Rectal smooth muscle tissue (tissue), 1 donor: ENCODE measurements around the gene EFNA3.

Experiments used
- H3K27ac ChIP-seq: one replicate; pipeline ENCODE4 v1.7.0; 2013; ENCODE audit warnings: low read depth, low read length, inconsistent platforms
- H3K27me3 ChIP-seq: one replicate; pipeline ENCODE4 v1.7.0; 2013; ENCODE audit warnings: low read length; ENCODE audit not compliant: control insufficient read depth, insufficient read depth
- H3K36me3 ChIP-seq: one replicate; pipeline ENCODE4 v1.7.0; 2013; ENCODE audit warnings: low read length; ENCODE audit not compliant: control insufficient read depth, insufficient read depth
- H3K4me1 ChIP-seq: one replicate; pipeline ENCODE4 v1.7.0; 2013; ENCODE audit warnings: low read length; ENCODE audit not compliant: control insufficient read depth, insufficient read depth
- H3K4me3 ChIP-seq: one replicate; pipeline ENCODE4 v1.7.0; 2013; ENCODE audit warnings: low read length
- H3K9ac ChIP-seq: one replicate; pipeline ENCODE4 v1.7.0; 2013; ENCODE audit warnings: low read length

Gene EFNA3

GRCh38 chr1:155085504-155086127 is 7.0 kb downstream of the EFNA3 start:
- Histone ChIP-seq H3K36me3 (no peaks in the 10 kb centered on the region), H3K27me3 (peaks cover 23% of the 10 kb centered on the region), H3K9ac (peak overlapping the region; percentile 58), H3K4me1 (peaks cover 14% of the 10 kb centered on the region), H3K4me3 (peak overlapping the region; percentile 86), H3K27ac (peak overlapping the region; percentile 79)

GRCh38 chr1:155086128-155086741 is 7.6 kb downstream of the EFNA3 start:
- no peaks in the 10 kb centered on the region for H3K36me3 ChIP-seq
- H3K4me1 ChIP-seq = peaks cover 9% of the 10 kb centered on the region
- H3K9ac ChIP-seq = no peak overlapping the region
- no peak overlapping the region for H3K27ac ChIP-seq
- H3K27me3 ChIP-seq = peaks cover 19% of the 10 kb centered on the region
- no peak overlapping the region for H3K4me3 ChIP-seq

- H3K36me3 ChIP-seq = no peaks in the 10 kb centered on the region
- H3K27me3 ChIP-seq = peaks cover 15% of the 10 kb centered on the region
- H3K27ac ChIP-seq = no peak overlapping the region
- H3K4me1 ChIP-seq = peaks cover 7% of the 10 kb centered on the region
- H3K9ac ChIP-seq = no peak overlapping the region
- no peak overlapping the region for H3K4me3 ChIP-seq
Measured at GRCh38 chr1:155086856-155087535, 8.4 kb downstream of the EFNA3 start.

GRCh38 chr1:155091071-155092051 is 12.7 kb downstream of the EFNA3 start:
- H3K9ac ChIP-seq = no peak overlapping the region

GRCh38 chr1:155092131-155092530 is 13.5 kb downstream of the EFNA3 start:
- Histone ChIP-seq H3K27ac (no peak overlapping the region), H3K4me3 (no peak overlapping the region), H3K9ac (no peak overlapping the region)

More at GRCh38 chr1:155091071-155092051, 12.7 kb downstream of the EFNA3 start:
- peaks cover 13% of the 10 kb centered on the region for H3K4me1 ChIP-seq
- no peaks in the 10 kb centered on the region for H3K27me3 ChIP-seq
- H3K4me3 ChIP-seq = no peak overlapping the region
- H3K36me3 ChIP-seq = no peaks in the 10 kb centered on the region
- no peak overlapping the region for H3K27ac ChIP-seq

GRCh38 chr1:155092641-155093040 is 14.0 kb downstream of the EFNA3 start:
- Histone ChIP-seq H3K4me3 (no peak overlapping the region), H3K27ac (no peak overlapping the region)

More at GRCh38 chr1:155092131-155092530, 13.5 kb downstream of the EFNA3 start:
- Histone ChIP-seq H3K27me3 (no peaks in the 10 kb centered on the region), H3K4me1 (peaks cover 13% of the 10 kb centered on the region), H3K36me3 (no peaks in the 10 kb centered on the region)

GRCh38 chr1:155093911-155094621 is 15.4 kb downstream of the EFNA3 start:
- Histone ChIP-seq H3K27ac (peak overlapping the region; percentile 56), H3K9ac (no peak overlapping the region), H3K27me3 (no peaks in the 10 kb centered on the region), H3K4me1 (peaks cover 13% of the 10 kb centered on the region), H3K4me3 (peak overlapping the region; percentile 33), H3K36me3 (no peaks in the 10 kb centered on the region)

More at GRCh38 chr1:155092641-155093040, 14.0 kb downstream of the EFNA3 start:
- no peaks in the 10 kb centered on the region for H3K36me3 ChIP-seq
- H3K27me3 ChIP-seq = no peaks in the 10 kb centered on the region
- H3K4me1 ChIP-seq = peaks cover 13% of the 10 kb centered on the region
- H3K9ac ChIP-seq = no peak overlapping the region

- Histone ChIP-seq H3K27ac (peak overlapping the region; percentile 56), H3K9ac (no peak overlapping the region), H3K4me1 (peaks cover 13% of the 10 kb centered on the region), H3K36me3 (no peaks in the 10 kb centered on the region), H3K4me3 (no peak overlapping the region), H3K27me3 (no peaks in the 10 kb centered on the region)
Measured at GRCh38 chr1:155094622-155094948, 15.9 kb downstream of the EFNA3 start.

- Histone ChIP-seq H3K4me3 (no peak overlapping the region), H3K27me3 (no peaks in the 10 kb centered on the region), H3K4me1 (peaks cover 4% of the 10 kb centered on the region), H3K36me3 (no peaks in the 10 kb centered on the region), H3K27ac (no peak overlapping the region), H3K9ac (no peak overlapping the region)
Measured at GRCh38 chr1:155099331-155099730, 20.7 kb downstream of the EFNA3 start.

- no peak overlapping the region for H3K9ac ChIP-seq
- H3K36me3 ChIP-seq = no peaks in the 10 kb centered on the region
- no peaks in the 10 kb centered on the region for H3K27me3 ChIP-seq
- no peak overlapping the region for H3K4me3 ChIP-seq
- no peak overlapping the region for H3K27ac ChIP-seq
- H3K4me1 ChIP-seq = no peaks in the 10 kb centered on the region
Measured at GRCh38 chr1:155103325-155103724, 24.7 kb downstream of the EFNA3 start.

GRCh38 chr1:155104605-155105534 is 26.2 kb downstream of the EFNA3 start:
- Histone ChIP-seq H3K36me3 (no peaks in the 10 kb centered on the region), H3K4me3 (no peak overlapping the region), H3K27ac (no peak overlapping the region), H3K27me3 (no peaks in the 10 kb centered on the region), H3K9ac (no peak overlapping the region), H3K4me1 (no peaks in the 10 kb centered on the region)
